ENCODE measurements around the gene NAT8.

DNA sequence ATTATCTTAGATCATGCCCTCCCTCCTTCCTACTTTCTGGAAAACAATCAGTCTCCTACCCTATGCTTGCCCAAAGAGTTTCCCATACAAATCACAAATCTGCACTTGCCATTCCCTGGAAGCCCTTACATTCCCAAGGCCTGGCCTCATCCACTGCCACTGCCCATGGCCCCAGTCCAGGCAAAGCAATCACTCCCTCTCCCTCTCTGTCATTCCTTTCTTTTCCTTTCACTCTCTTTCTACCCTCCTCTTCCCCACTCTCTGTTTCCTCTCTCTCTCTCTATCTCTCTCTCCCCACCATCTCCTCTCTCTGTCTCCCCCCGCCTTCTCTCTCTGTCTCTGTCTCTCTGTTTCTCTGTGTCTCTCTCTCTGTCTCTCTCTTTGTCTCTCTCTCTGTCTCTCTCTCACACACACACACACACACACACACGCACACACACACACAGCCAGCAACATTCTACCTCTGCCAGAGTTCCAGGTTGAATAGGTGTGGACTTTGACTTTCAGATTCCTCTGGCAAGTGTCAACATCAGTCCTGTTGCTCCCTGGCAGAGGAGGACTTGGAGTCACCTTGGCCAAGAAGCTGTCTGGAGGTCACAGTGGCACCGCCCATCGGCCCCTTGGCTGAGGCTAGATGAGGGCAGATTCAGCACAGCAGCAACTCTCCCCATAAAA lies 43.7 kb upstream of the NAT8 start:
- TF ChIP-seq CTCF (IDR thresholded peaks at IDR 0.05; ENCODE audit: low read depth, low read length, poor library complexity, severe bottlenecking) (no peak), EZH2phosphoT487 (IDR thresholded peaks at IDR 0.05; ENCODE audit: borderline replicate concordance, low read length) (no peak)
